Left ventricle myocardium inferior (tissue), 1 donor: ENCODE data around the gene DUSP28. TPM values are rescaled to one million over a fixed set of nuclear protein-coding genes. Genes with fewer than 3 reads are reported as not detected.

ENCODE experiments used
- DNase-seq: peaks from one replicate; pipeline ENCODE4 v3.0.0-alpha.2; 2020
- H3K27ac ChIP-seq: fragments of 200-600 bp; replicated peaks from 2 replicates; pipeline ENCODE4 v1.8.0; 2021
- H3K27me3 ChIP-seq: fragments of 200-600 bp; 2 replicates; pipeline ENCODE4 v1.8.0; 2021; ENCODE audit warnings: low read depth
- H3K36me3 ChIP-seq: fragments of 200-600 bp; 2 replicates; pipeline ENCODE4 v1.8.0; 2021
- H3K4me1 ChIP-seq: fragments of 200-600 bp; 2 replicates; pipeline ENCODE4 v1.8.0; 2021
- H3K4me3 ChIP-seq: fragments of 200-600 bp; 2 replicates; pipeline ENCODE4 v1.8.0; 2021; ENCODE audit warnings: mild to moderate bottlenecking, moderate library complexity
- H3K9me3 ChIP-seq: fragments of 200-600 bp; replicated peaks from 2 replicates; pipeline ENCODE4 v1.8.0; 2021
- CTCF ChIP-seq: fragments of 200-600 bp; IDR thresholded peaks from 2 replicates; pipeline ENCODE4 v1.8.0; 2021; ENCODE audit warnings: antibody characterized with exemption, mild to moderate bottlenecking, borderline replicate concordance
- intact Hi-C: fragments of 100-400 bp; cut with micrococcal nuclease; formaldehyde crosslinking; loops from one replicate; pipeline ENCODE4 v1.11.0; 2022
- total RNA-seq: library from RNA; stranded (reverse); fragmentation: NEBNext Ultra II Directional; extraction: Animal tissue kit (Norgen Biotek cat#: 25700); gene quantifications from one replicate; pipeline ENCODE4 v1.2.1, GENCODE V29; 2021
- donor health status: DM: no; HTN: yes; CAD: no; lungs with severe emphysema.

Gene DUSP28
- total RNA-seq, 1 donor from 2014 or later = 19.3 TPM

DNA sequence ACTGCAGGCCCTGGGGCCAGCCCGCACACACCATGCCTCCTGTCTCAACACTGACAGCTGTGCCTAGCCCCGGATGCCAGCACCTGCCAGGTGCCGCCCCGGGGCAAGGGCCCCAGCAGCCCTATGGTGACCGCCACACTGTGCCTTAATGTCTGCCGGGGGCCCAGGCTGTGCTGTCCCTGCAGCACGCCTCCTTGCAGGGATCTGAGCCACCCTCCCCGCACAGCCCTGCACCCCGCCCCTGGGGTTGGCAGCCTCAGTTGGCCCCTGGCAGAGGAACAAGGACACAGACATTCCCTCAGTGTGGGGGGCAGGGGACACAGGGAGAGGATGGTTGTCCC lies 17.9 kb downstream of the DUSP28 start:
- DNase-seq = peak; percentile 21
- Histone ChIP-seq H3K27me3 (no peaks in the 10 kb centered on the region), H3K36me3 (peaks cover 55% of the 10 kb centered on the region), H3K9me3 (peaks cover 8% of the 10 kb centered on the region), H3K4me3 (no peak overlapping the region), H3K27ac (peak overlapping the region; percentile 7), H3K4me1 (peaks cover 33% of the 10 kb centered on the region)
- no peak for TF ChIP-seq CTCF
- intact Hi-C loops = no loop called here

GRCh38 chr2:240578488-240578887 lies 18.3 kb downstream of the DUSP28 start:
- no peak for TF ChIP-seq CTCF
- H3K36me3 ChIP-seq = peaks cover 52% of the 10 kb centered on the region
- peaks cover 33% of the 10 kb centered on the region for H3K4me1 ChIP-seq
- H3K4me3 ChIP-seq = no peak overlapping the region
- peaks cover 8% of the 10 kb centered on the region for H3K9me3 ChIP-seq
- no peak for DNase-seq
- no peaks in the 10 kb centered on the region for H3K27me3 ChIP-seq
- peak overlapping the region; percentile 7 for H3K27ac ChIP-seq
- intact Hi-C loops = no loop called here

DNA sequence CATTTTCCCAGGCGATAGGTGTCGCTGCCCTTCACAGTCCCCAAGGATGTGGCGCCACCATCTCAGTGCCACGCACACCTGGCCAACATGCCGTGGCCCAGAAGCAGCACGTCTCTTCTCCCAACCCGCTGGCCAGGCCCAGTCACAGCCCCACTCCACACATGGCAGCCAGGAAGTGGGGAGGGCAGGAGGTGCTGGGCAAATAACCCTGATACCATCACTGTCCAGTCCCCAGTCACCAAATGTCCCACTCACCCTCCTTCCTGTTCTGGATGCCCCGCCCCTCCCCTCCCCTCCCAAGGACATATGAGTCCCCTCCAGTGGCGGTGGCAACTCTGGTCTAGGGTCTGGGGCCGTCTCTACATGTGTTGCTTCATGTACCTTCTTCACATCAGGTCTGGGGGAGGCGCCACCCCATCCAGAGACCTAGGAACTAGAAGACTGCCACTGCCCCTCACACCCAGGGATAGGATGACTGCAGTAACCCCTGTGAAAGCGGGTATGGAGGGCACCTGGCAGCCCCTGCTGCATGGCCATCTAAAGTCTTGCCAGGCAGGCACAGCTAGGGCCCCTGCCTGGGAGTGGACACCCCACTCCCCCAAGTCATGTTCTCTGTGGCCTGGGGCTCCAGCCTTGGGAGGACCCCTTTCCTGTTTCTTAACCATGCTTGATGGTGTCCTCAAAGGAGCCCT lies 19.1 kb downstream of the DUSP28 start:
- H3K27ac ChIP-seq = peak overlapping the region; percentile 84
- H3K27me3 ChIP-seq = no peaks in the 10 kb centered on the region
- no peak for TF ChIP-seq CTCF
- intact Hi-C loops = no loop called here
- peaks cover 45% of the 10 kb centered on the region for H3K36me3 ChIP-seq
- no peak overlapping the region for H3K4me3 ChIP-seq
- peaks cover 39% of the 10 kb centered on the region for H3K4me1 ChIP-seq
- DNase-seq = no peak
- H3K9me3 ChIP-seq = peaks cover 8% of the 10 kb centered on the region

DNA sequence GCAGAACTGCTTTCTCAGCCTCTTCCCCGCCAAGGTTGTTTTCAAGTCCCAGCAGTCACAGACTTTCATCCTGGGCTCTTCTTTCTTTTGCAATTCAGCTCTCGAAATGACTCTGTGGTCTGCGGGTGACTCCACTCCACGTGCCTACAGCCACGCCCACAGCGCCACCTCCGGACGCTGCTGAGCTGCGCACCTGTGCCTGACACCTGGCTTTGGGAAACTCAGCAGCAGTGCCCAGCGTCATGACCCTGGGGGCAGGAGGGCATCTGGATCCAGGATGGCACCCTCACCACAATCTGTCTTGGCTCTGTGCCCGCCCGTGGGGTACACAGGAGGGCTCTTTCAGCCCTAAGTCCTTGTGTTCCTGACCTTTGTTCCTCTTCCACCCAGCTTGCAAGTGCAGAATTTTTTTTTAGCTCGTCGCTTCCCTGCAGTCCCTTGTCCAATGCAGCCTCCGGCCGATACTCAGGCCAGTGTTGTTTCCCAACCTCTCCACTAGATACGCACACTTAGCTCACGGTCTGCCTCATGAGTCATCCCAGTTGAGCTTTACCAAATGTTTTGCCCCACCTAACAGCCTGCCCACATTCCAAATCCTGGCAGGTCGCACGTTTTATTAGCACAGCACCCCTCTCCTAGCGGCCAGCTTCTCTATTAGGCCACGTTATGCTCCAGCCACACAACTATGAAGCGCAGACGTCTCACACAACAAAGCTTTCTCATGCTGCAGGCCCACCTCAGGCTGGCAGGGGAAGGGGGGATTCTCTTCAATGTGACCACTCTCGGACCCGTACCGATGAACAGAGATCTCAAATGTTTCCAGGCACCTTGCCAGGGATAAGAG lies 19.8 kb downstream of the DUSP28 start:
- Histone ChIP-seq H3K27ac (peak overlapping the region; percentile 84), H3K9me3 (peaks cover 8% of the 10 kb centered on the region), H3K4me3 (no peak overlapping the region), H3K4me1 (peaks cover 46% of the 10 kb centered on the region), H3K36me3 (peaks cover 37% of the 10 kb centered on the region), H3K27me3 (no peaks in the 10 kb centered on the region)
- DNase-seq = no peak
- TF ChIP-seq CTCF = no peak
- intact Hi-C loops = no loop called here

DNA sequence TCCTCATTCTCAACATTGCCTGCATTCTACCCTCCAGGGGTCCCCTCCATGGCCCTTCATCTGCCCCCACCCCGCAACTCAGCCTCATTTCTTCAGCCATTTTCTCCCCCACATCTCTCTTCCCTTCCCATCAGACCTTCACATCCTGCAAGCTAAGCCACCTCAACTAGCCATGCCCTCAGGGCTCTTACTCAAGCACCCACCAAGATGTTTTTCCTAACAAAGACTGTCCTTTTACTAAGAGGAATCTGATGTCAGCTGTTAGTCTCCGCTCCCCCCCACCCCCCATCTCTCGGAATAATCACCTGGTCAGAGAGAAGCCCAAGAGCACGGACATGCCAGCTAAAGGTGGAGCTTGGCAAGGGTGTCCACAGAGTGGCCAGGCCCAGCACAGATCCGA lies 21.7 kb downstream of the DUSP28 start:
- TF ChIP-seq CTCF = no peak
- Histone ChIP-seq H3K36me3 (peaks cover 19% of the 10 kb centered on the region), H3K27ac (no peak overlapping the region), H3K4me1 (peaks cover 59% of the 10 kb centered on the region), H3K9me3 (peaks cover 8% of the 10 kb centered on the region), H3K4me3 (no peak overlapping the region), H3K27me3 (no peaks in the 10 kb centered on the region)
- intact Hi-C loops = no loop called here
- no peak for DNase-seq
